ENCODE measurements around the gene PHACTR3.

PHACTR3 gene

GRCh38 chr20:59784365-59784764, 180.0 kb downstream of the PHACTR3 start:
- no peak for DNase-seq

DNA sequence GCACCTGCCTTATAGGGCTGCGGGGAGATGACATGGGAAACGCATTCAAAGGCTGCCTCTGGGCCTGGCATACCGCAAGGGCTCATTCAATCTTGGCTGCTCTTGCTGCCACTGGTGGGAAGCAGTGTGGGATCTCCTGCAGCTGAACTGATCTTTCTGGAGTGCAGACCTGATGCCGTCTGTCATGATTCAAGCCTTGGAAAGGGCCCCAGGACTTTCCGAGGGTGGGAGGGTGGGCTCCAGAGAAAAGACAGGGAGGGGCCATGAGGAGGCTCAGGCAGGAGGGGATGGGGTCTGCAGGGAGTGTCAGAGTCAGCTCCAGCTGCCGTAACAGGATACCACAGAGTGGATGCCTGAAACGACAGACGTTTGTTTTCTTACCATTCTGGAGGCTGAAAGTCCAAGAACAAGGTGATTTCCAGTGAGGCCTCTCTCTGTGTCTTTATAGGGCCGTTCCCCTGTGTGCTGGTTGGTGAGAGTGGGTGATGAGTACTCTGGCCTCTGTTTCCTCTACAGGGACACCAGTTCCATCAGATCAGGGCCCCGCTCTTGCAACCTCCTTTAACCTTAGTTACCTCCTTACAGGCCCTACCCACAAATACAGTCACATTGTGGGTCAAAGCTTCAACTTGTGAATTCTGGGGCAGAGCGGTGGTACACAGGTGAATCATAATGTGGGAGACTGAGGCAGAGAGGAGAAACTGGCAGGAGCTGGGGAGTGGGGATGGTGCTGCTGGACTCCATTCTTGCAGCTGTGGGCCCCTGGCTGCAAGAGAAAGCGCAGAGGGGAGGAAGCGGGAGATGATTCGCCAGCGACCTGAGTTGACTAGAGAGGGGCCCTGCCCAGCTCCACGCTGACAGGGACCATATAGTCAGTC, 180.7 kb downstream of the PHACTR3 start:
- no peak for DNase-seq

- DNase-seq, result no peak
Measured at GRCh38 chr20:59785669-59785959, 181.3 kb downstream of the PHACTR3 start.

- DNase-seq, result no peak
Measured at GRCh38 chr20:59785986-59786795, 181.9 kb downstream of the PHACTR3 start.

GRCh38 chr20:59786801-59787537, 182.6 kb downstream of the PHACTR3 start:
- DNase-seq, result no peak

DNA sequence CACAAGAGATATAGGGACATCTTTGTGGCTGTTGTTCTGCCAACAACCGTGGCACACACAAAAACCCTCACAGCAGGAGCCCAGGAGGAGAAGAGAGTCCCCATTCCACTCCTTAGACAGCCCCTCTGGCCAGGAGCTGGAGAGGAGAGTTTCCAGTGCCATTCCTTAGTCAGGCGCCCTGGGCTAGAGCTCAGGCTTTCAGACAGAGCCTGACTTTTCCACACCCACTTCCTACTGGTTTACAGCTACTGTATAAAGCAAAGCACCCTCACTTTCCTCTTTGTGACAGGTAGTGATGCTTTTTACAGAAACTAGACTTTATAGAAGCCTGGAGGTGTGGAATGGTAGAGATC, 183.2 kb downstream of the PHACTR3 start:
- DNase-seq, result no peak

DNA sequence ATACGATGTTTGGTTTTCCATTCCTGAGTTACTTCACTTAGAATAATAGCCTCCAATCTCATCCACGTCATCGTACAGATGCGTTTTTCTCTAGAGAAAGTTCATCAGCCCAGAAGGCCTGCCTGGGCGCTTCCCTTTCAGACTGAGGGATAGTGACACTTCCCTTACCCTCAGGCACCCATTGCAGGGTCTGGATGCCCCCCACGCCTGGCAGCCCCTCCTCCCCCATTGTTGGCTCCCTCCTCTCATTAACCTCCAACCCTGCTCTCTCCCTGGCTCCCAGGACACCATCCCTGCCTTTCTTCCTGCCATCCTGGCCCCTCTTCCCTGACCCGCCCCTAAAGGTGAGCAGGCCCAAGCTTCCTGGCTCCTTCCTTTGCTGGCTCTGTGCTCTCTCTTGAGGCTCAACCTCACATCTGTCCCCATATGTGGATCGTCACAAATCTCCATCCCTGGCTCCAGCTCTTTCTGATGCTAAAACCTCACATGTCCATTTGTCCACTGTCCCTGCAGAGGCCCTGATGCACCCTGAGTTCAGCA, 183.9 kb downstream of the PHACTR3 start:
- DNase-seq, result no peak

- no peak for DNase-seq
Measured at GRCh38 chr20:59788811-59789397, 184.6 kb downstream of the PHACTR3 start.

DNA sequence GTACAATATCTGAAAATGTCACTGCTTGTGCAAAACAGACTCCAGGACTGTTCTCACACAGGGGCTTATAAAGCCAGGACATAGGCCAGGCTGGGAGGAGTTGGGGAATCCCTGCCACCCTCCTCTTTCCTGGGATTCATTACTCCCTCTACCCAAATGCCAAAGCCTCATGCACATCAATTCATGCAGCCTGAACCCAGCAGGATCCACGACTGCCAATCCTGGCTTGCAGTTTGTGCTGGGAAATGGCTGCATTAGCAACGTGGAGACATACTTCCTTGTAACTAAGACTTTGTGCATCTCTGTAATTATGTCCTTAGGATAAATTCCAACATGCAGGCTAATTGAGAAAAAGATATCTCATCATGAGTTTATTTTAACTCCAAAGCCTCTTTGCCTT, 185.3 kb downstream of the PHACTR3 start:
- DNase-seq, result no peak

DNA sequence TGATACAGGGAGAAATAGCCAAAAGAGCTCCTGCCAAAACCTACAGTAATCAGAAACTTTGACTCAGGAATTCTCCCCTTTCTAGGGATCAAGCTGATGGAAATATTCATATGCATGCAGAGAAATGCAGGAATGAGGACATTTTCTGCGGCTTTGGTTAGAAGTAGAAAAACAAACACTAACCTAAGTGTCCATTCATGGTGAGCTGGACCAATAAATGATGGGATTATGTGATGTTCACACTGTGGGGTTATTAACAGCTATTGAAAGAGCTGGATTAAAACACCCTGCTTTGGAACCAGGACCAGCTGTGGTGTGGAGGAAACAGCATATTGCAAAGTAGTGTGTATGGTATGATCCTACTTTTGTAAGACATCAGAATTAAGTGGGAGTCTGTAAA, 186.0 kb downstream of the PHACTR3 start:
- DNase-seq, result no peak

DNA sequence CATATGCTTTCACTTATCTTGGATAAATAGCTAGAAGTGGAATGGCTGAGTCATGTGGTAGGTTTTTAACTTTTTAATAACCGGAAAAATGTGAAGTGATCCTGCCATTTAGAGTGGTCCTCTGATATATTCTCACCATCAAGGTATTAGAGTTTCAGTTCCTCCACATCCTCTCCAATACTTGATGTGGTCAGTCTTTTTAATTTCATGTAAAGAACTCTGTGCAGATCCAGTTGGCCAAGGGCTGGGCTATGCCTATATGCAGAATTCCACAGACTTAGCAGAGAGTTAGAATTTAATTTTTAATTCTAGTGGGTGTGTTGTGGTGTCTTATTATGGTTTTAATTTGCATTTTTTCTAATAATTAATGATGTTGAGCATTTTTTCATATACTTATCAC, 188.0 kb downstream of the PHACTR3 start:
- no peak for DNase-seq

DNA sequence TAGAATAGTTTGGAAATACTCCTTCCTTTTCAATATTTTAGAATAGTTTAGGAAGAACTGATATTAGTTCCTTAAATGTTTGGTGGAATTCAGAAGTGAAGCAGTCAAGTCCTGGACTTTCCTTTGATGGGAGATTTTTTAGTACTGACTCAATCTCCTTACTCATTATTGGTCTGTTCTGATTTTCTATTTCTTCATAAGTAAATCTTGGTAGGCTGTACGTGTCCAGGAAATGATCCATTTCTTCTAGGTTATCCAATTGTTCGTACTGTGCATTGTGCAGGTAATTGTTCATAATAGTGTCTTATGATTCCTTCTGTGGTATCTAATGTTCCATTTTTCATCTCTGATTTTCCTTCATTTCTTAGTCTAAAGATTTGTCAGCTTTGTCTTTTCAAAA, 190.2 kb downstream of the PHACTR3 start:
- DNase-seq, result no peak

DNA sequence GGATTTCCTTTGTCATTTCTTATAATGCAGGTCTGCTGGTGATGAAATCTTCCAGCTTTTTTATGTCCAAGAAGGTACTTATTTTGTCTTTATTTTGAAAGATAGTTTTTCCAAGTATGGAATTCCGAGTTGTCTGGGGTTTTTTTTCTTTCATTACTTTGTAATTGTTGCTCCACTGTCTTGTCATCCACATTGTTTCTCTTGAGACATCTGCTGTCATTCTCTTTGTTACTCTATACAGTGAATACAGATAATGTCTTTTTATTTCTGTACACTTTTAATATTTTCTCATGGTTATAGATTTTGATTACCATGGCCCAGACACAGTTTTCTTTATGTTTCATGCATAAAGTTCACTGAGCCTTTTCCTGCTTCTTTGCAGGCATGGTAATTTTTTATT, 196.0 kb downstream of the PHACTR3 start:
- no peak for DNase-seq

- DNase-seq, result no peak
Measured at GRCh38 chr20:59802018-59802417, 197.7 kb downstream of the PHACTR3 start.

DNA sequence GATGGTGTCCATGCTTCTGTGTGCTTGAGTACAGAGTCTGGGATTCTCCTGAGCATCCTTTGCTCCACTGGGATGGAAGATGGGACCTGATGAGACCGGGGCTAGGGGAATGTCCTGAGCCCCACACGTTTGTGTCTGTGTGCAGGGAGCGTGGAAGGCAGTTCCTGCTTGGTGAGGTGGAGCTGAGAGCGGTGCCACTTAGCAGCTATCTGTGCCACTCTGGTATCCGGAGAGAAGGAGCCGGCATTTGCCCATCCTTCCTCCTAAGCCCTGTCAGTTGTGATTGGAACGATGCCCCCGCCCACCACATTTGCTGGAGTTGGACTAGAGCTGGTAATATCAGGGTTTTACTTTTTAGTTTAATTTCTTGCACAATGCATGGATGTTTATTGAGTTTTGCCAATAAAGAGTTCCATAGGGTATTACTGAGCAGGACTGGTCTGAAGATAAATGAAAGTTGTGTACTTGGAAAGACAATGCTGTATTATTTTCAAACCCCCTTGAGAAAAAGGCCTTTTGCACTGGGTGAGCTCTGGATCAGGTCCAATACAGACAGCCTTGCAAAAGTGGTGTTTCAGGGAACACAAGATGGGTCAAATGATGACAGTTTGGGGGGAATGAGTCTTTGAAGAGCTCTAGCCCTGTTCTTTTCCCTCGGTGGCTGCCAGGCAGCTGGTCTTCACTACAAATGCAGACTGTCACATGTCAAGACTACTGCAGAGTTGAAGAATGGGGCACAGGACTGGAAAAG, 198.3 kb downstream of the PHACTR3 start:
- no peak for DNase-seq

GRCh38 chr20:59804347-59804746, 200.0 kb downstream of the PHACTR3 start:
- DNase-seq, result no peak

DNA sequence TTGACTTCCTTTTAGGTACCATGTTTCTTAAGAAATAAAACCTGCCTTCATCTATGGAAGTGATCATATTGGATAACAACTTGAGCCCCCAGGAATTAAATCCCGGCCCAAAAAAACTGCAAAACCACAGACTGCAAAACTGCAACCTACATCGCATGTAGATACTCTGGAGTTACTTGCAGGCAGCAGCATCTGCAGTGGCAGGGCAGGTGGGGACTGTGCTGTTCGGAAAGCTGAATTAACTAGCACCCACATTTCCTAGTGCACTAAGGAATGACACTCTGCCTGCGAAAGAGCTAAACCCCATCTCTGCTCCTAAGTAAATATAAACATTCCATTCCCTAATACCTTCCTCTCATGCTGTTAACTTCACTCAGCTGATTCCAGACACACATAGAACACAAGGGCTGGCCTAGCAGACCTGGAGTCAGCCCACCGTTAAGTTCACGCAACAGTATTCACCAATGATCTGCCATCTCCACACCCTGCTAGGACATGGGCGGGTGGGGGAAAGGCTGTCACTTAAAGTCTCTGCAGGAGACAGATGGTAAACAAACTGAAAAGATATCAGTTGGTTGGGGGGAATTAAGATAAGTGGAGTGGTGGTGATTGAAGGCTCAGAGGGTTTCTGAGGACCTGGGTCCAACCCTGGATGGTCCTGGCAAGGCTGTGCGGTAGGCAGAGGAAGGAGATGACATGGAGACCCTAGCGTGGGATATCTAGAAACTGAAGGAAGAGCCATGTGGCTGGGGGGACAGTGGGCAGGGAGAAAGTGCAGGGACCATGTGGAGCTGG, 200.7 kb downstream of the PHACTR3 start:
- no peak for DNase-seq

GRCh38 chr20:59805786-59806577, 201.6 kb downstream of the PHACTR3 start:
- no peak for DNase-seq

DNA sequence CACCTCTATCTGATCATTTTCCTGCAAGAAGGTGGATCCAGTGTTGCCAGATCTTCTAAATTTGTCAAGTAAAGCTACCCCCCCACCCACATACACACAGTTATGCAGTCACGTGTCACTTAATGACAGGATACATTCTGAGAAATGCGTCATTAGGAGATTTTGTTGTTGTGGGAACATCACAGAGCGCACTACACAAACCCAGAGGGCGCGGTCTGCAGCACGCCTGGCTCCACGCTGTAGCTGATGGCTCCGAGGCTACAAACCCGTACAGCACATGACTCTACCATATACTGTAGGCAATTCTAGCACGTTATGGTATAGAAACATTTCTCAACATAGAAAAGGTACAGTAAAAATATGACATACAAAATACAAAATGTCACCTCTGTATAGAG, 202.2 kb downstream of the PHACTR3 start:
- no peak for DNase-seq

DNA sequence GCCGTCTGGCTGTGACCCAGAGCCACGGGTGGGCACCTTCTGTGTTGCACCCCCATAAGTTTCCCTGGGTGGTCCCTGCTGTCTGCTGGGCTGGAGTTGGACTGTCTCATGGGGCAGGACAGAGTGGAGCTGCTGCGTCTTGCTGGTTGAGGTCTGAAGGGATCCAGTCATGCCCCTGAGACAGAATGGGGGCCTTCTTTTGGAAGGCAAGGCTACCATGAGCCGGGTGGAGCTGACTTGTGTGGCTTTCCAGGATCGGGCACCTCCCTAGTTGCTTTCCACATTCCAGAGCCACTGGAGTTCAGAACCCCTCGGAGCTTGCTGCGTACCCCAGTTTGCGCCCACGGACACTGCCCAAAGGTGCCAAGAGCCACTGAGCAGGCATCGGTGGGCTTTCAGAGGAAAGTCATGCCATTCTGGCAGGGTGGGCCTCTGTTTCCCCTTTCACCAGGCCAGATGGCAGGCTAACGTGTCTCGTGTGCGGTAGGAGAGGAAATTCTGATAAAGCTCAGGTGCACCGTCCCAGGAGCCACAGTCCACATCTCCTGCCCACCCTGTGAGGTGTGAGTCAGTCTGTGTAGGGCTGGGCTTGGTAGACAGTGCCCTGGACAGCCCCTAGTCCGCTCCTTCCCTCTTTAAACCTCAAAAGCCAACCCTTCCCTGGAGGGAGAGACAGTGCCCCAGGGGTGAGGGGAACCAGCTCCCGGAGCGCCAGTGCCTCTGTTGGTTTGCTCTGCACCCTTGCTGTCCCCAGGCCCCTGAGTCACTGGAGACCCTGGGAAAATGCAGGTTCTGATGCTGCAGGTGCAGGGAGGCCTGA, 203.8 kb downstream of the PHACTR3 start:
- no peak for DNase-seq
